Measurements from ENCODE around the gene PPP2R2B.

Gene PPP2R2B

GRCh38 chr5:146643776-146644175 lies 234.8 kb downstream of the PPP2R2B start:
- Histone ChIP-seq H3K36me3 (ENCODE audit: insufficient read depth, insufficient read length, low read length) (no peaks in the 10 kb centered on the region), H3K4me3 (ENCODE audit: insufficient read length, low read depth) (no peak overlapping the region), H3K9me3 (ENCODE audit: insufficient read depth, low read length) (no peaks in the 10 kb centered on the region), H3K4me1 (ENCODE audit: insufficient read depth, insufficient read length) (no peaks in the 10 kb centered on the region), H3K27me3 (ENCODE audit: insufficient read depth, insufficient read length) (no peaks in the 10 kb centered on the region), H3K9ac (ENCODE audit: insufficient read length, low read depth) (no peak overlapping the region)
- TF ChIP-seq YY1 (IDR thresholded peaks at IDR 0.05; ENCODE audit: insufficient read depth, insufficient read length) (no peak), SUZ12 (IDR thresholded peaks at IDR 0.05; ENCODE audit: extremely low read depth, insufficient read depth, insufficient read length) (no peak), ZNF274 (IDR thresholded peaks at IDR 0.05; ENCODE audit: low read depth, low read length) (no peak)
- no peak for DNase-seq (ENCODE audit: low read depth, low spot score)

GRCh38 chr5:146642410-146642809 lies 236.1 kb downstream of the PPP2R2B start:
- Histone ChIP-seq H3K27me3 (ENCODE audit: insufficient read depth, insufficient read length) (no peaks in the 10 kb centered on the region), H3K9me3 (ENCODE audit: insufficient read depth, low read length) (no peaks in the 10 kb centered on the region), H3K9ac (ENCODE audit: insufficient read length, low read depth) (no peak overlapping the region), H3K4me3 (ENCODE audit: insufficient read length, low read depth) (no peak overlapping the region), H3K36me3 (ENCODE audit: insufficient read depth, insufficient read length, low read length) (no peaks in the 10 kb centered on the region), H3K4me1 (ENCODE audit: insufficient read depth, insufficient read length) (no peaks in the 10 kb centered on the region)
- TF ChIP-seq ZNF274 (IDR thresholded peaks at IDR 0.05; ENCODE audit: low read depth, low read length) = no peak
- no peak for TF ChIP-seq YY1 (IDR thresholded peaks at IDR 0.05; ENCODE audit: insufficient read depth, insufficient read length)
- TF ChIP-seq SUZ12 (IDR thresholded peaks at IDR 0.05; ENCODE audit: extremely low read depth, insufficient read depth, insufficient read length) = no peak
- no peak for DNase-seq (ENCODE audit: low read depth, low spot score)

GRCh38 chr5:146641941-146642340 lies 236.6 kb downstream of the PPP2R2B start:
- Histone ChIP-seq H3K27me3 (ENCODE audit: insufficient read depth, insufficient read length) (no peaks in the 10 kb centered on the region), H3K4me1 (ENCODE audit: insufficient read depth, insufficient read length) (no peaks in the 10 kb centered on the region), H3K36me3 (ENCODE audit: insufficient read depth, insufficient read length, low read length) (no peaks in the 10 kb centered on the region), H3K4me3 (ENCODE audit: insufficient read length, low read depth) (no peak overlapping the region), H3K9ac (ENCODE audit: insufficient read length, low read depth) (no peak overlapping the region), H3K9me3 (ENCODE audit: insufficient read depth, low read length) (no peaks in the 10 kb centered on the region)
- no peak for DNase-seq (ENCODE audit: low read depth, low spot score)
- no peak for TF ChIP-seq YY1 (IDR thresholded peaks at IDR 0.05; ENCODE audit: insufficient read depth, insufficient read length)
- TF ChIP-seq SUZ12 (IDR thresholded peaks at IDR 0.05; ENCODE audit: extremely low read depth, insufficient read depth, insufficient read length) = no peak
- TF ChIP-seq ZNF274 (IDR thresholded peaks at IDR 0.05; ENCODE audit: low read depth, low read length) = no peak

DNA sequence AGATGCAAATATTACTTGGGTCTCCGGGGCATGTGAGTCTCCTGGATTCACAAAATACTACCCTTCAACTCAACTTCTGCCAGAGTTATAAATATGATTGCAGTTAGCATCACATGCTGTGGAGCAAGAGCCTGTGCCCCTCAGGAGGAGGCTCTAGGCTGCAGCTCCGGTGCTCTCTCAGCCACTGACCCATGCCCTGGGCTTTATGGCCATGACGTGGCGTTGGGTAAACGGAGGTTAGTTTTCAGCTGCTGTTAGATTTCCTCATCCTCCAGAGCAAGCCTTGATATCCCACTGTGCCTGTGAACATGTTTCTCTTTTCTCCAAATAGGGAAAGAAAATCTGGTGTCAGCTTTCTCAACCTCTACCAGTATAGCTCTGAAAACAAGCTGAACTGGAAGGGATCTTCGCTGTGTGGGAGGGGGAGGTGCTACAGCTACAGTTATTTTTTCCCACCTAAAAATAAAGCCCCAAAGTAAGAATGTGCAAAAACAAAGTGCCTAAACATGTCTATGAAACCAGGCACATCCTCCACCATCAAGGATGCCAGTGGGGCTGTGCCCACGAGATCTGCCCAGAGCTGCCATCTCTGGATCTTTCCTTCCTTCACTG lies 238.2 kb downstream of the PPP2R2B start:
- Histone ChIP-seq H3K36me3 (ENCODE audit: insufficient read depth, insufficient read length, low read length) (no peaks in the 10 kb centered on the region), H3K9ac (ENCODE audit: insufficient read length, low read depth) (no peak overlapping the region)
- DNase-seq (ENCODE audit: low read depth, low spot score) = no peak

GRCh38 chr5:146635443-146635842 lies 243.1 kb downstream of the PPP2R2B start:
- DNase-seq (ENCODE audit: low read depth, low spot score) = no peak
- no peak overlapping the region for H3K4me3 ChIP-seq (ENCODE audit: insufficient read length, low read depth)
- no peaks in the 10 kb centered on the region for H3K27me3 ChIP-seq (ENCODE audit: insufficient read depth, insufficient read length)
- H3K9ac ChIP-seq (ENCODE audit: insufficient read length, low read depth) = no peak overlapping the region
- H3K9me3 ChIP-seq (ENCODE audit: insufficient read depth, low read length) = no peaks in the 10 kb centered on the region
- no peak for TF ChIP-seq SUZ12 (IDR thresholded peaks at IDR 0.05; ENCODE audit: extremely low read depth, insufficient read depth, insufficient read length)
- TF ChIP-seq ZNF274 (IDR thresholded peaks at IDR 0.05; ENCODE audit: low read depth, low read length) = no peak
- TF ChIP-seq YY1 (IDR thresholded peaks at IDR 0.05; ENCODE audit: insufficient read depth, insufficient read length) = no peak
- no peaks in the 10 kb centered on the region for H3K4me1 ChIP-seq (ENCODE audit: insufficient read depth, insufficient read length)
- no peaks in the 10 kb centered on the region for H3K36me3 ChIP-seq (ENCODE audit: insufficient read depth, insufficient read length, low read length)

More for the DNA sequence above, 238.2 kb downstream of the PPP2R2B start:
- H3K27me3 ChIP-seq (ENCODE audit: insufficient read depth, insufficient read length) = no peaks in the 10 kb centered on the region
- TF ChIP-seq SUZ12 (IDR thresholded peaks at IDR 0.05; ENCODE audit: extremely low read depth, insufficient read depth, insufficient read length) (no peak), YY1 (IDR thresholded peaks at IDR 0.05; ENCODE audit: insufficient read depth, insufficient read length) (no peak), ZNF274 (IDR thresholded peaks at IDR 0.05; ENCODE audit: low read depth, low read length) (no peak)
- H3K4me3 ChIP-seq (ENCODE audit: insufficient read length, low read depth) = no peak overlapping the region
- H3K9me3 ChIP-seq (ENCODE audit: insufficient read depth, low read length) = no peaks in the 10 kb centered on the region
- no peaks in the 10 kb centered on the region for H3K4me1 ChIP-seq (ENCODE audit: insufficient read depth, insufficient read length)

DNA sequence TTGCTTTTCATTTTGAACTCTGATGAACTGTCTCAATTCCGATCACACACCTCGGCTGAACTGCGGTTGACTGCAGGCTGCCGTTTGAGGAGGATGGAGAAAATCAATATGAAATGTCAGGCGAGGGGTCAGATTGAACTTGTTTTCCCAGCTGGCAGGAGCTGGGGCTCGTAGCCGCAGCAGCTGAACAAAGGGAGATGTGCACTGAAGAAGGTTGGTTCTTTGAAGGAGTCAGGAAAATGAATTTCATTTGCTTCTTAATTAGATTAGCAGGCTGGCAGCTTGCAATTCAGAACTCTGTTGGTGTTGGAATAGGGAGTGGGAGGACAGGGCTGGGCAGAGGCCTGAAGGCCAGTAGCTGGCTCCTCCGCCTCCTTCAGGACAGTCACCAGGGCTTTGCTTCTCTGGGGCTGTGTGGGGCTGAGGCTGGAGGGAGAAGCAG lies 245.2 kb downstream of the PPP2R2B start:
- no peaks in the 10 kb centered on the region for H3K4me1 ChIP-seq (ENCODE audit: insufficient read depth, insufficient read length)
- DNase-seq (ENCODE audit: low read depth, low spot score) = no peak
- TF ChIP-seq YY1 (IDR thresholded peaks at IDR 0.05; ENCODE audit: insufficient read depth, insufficient read length) (no peak), ZNF274 (IDR thresholded peaks at IDR 0.05; ENCODE audit: low read depth, low read length) (no peak), SUZ12 (IDR thresholded peaks at IDR 0.05; ENCODE audit: extremely low read depth, insufficient read depth, insufficient read length) (no peak)

GRCh38 chr5:146632620-146633322 lies 245.8 kb downstream of the PPP2R2B start:
- no peaks in the 10 kb centered on the region for H3K4me1 ChIP-seq (ENCODE audit: insufficient read depth, insufficient read length)
- TF ChIP-seq YY1 (IDR thresholded peaks at IDR 0.05; ENCODE audit: insufficient read depth, insufficient read length) (no peak), ZNF274 (IDR thresholded peaks at IDR 0.05; ENCODE audit: low read depth, low read length) (no peak), SUZ12 (IDR thresholded peaks at IDR 0.05; ENCODE audit: extremely low read depth, insufficient read depth, insufficient read length) (no peak)
- no peak for DNase-seq (ENCODE audit: low read depth, low spot score)
- no peak overlapping the region for H3K4me3 ChIP-seq (ENCODE audit: insufficient read length, low read depth)
- H3K9me3 ChIP-seq (ENCODE audit: insufficient read depth, low read length) = no peaks in the 10 kb centered on the region
- no peaks in the 10 kb centered on the region for H3K36me3 ChIP-seq (ENCODE audit: insufficient read depth, insufficient read length, low read length)
- no peak overlapping the region for H3K9ac ChIP-seq (ENCODE audit: insufficient read length, low read depth)
- no peaks in the 10 kb centered on the region for H3K27me3 ChIP-seq (ENCODE audit: insufficient read depth, insufficient read length)

More for the DNA sequence above, 245.2 kb downstream of the PPP2R2B start:
- H3K27me3 ChIP-seq (ENCODE audit: insufficient read depth, insufficient read length) = no peaks in the 10 kb centered on the region
- H3K36me3 ChIP-seq (ENCODE audit: insufficient read depth, insufficient read length, low read length) = no peaks in the 10 kb centered on the region
- H3K9me3 ChIP-seq (ENCODE audit: insufficient read depth, low read length) = no peaks in the 10 kb centered on the region
- H3K9ac ChIP-seq (ENCODE audit: insufficient read length, low read depth) = no peak overlapping the region
- H3K4me3 ChIP-seq (ENCODE audit: insufficient read length, low read depth) = no peak overlapping the region

All from NT2/D1 (cell line).